ENCODE results near the gene TDP1. TPM values are rescaled to one million over a fixed set of nuclear protein-coding genes. Genes with fewer than 3 reads are reported as not detected.

TDP1 gene
- total RNA-seq, 1 donor from 2014 or later: 30.3 TPM

GRCh38 chr14:89922031-89922907 lies 33.5 kb upstream of the TDP1 start:
- H3K27ac Mint-ChIP-seq (ENCODE audit: unreplicated experiment): no peak overlapping the region
- no peaks in the 10 kb centered on the region for H3K4me1 Mint-ChIP-seq (ENCODE audit: low read depth, unreplicated experiment)
- no peak for DNase-seq
- no peak for TF ChIP-seq CTCF (IDR thresholded peaks at IDR 0.05; ENCODE audit: partially characterized antibody, unreplicated experiment)
- H3K4me3 Mint-ChIP-seq (ENCODE audit: unreplicated experiment): no peak overlapping the region
- peaks cover 2% of the 10 kb centered on the region for H3K27me3 Mint-ChIP-seq (ENCODE audit: unreplicated experiment)
- H3K36me3 Mint-ChIP-seq (ENCODE audit: unreplicated experiment): no peaks in the 10 kb centered on the region
- peaks cover 4% of the 10 kb centered on the region for H3K9me3 Mint-ChIP-seq (ENCODE audit: unreplicated experiment)

- Mint-ChIP-seq H3K27me3 (ENCODE audit: unreplicated experiment) (peaks cover 2% of the 10 kb centered on the region), H3K4me1 (ENCODE audit: low read depth, unreplicated experiment) (no peaks in the 10 kb centered on the region), H3K9me3 (ENCODE audit: unreplicated experiment) (no peaks in the 10 kb centered on the region), H3K36me3 (ENCODE audit: unreplicated experiment) (no peaks in the 10 kb centered on the region), H3K27ac (ENCODE audit: unreplicated experiment) (no peak overlapping the region), H3K4me3 (ENCODE audit: unreplicated experiment) (no peak overlapping the region)
- DNase-seq: no peak
- no peak for TF ChIP-seq CTCF (IDR thresholded peaks at IDR 0.05; ENCODE audit: partially characterized antibody, unreplicated experiment)
These were observed 31.5 kb upstream of the TDP1 start for GRCh38 chr14:89924268-89924667.

- DNase-seq: no peak
- no peak overlapping the region for H3K27ac Mint-ChIP-seq (ENCODE audit: unreplicated experiment)
- peaks cover 3% of the 10 kb centered on the region for H3K9me3 Mint-ChIP-seq (ENCODE audit: unreplicated experiment)
- TF ChIP-seq CTCF (IDR thresholded peaks at IDR 0.05; ENCODE audit: partially characterized antibody, unreplicated experiment): no peak
- H3K4me1 Mint-ChIP-seq (ENCODE audit: low read depth, unreplicated experiment): no peaks in the 10 kb centered on the region
- H3K27me3 Mint-ChIP-seq (ENCODE audit: unreplicated experiment): peaks cover 2% of the 10 kb centered on the region
- no peak overlapping the region for H3K4me3 Mint-ChIP-seq (ENCODE audit: unreplicated experiment)
- no peaks in the 10 kb centered on the region for H3K36me3 Mint-ChIP-seq (ENCODE audit: unreplicated experiment)
These were observed 29.0 kb upstream of the TDP1 start for GRCh38 chr14:89926694-89927093.

- peaks cover 3% of the 10 kb centered on the region for H3K9me3 Mint-ChIP-seq (ENCODE audit: unreplicated experiment)
- no peak for TF ChIP-seq CTCF (IDR thresholded peaks at IDR 0.05; ENCODE audit: partially characterized antibody, unreplicated experiment)
- no peak overlapping the region for H3K27ac Mint-ChIP-seq (ENCODE audit: unreplicated experiment)
- no peak overlapping the region for H3K4me3 Mint-ChIP-seq (ENCODE audit: unreplicated experiment)
- no peaks in the 10 kb centered on the region for H3K4me1 Mint-ChIP-seq (ENCODE audit: low read depth, unreplicated experiment)
- peaks cover 2% of the 10 kb centered on the region for H3K27me3 Mint-ChIP-seq (ENCODE audit: unreplicated experiment)
- no peak for DNase-seq
- H3K36me3 Mint-ChIP-seq (ENCODE audit: unreplicated experiment): no peaks in the 10 kb centered on the region
These were observed 28.4 kb upstream of the TDP1 start for GRCh38 chr14:89927186-89927865.

GRCh38 chr14:89933002-89933401 lies 22.7 kb upstream of the TDP1 start:
- peaks cover 5% of the 10 kb centered on the region for H3K4me1 Mint-ChIP-seq (ENCODE audit: low read depth, unreplicated experiment)
- H3K27ac Mint-ChIP-seq (ENCODE audit: unreplicated experiment): no peak overlapping the region
- no peaks in the 10 kb centered on the region for H3K36me3 Mint-ChIP-seq (ENCODE audit: unreplicated experiment)

More at GRCh38 chr14:89933002-89933401, 22.7 kb upstream of the TDP1 start:
- peaks cover 3% of the 10 kb centered on the region for H3K9me3 Mint-ChIP-seq (ENCODE audit: unreplicated experiment)
- no peaks in the 10 kb centered on the region for H3K27me3 Mint-ChIP-seq (ENCODE audit: unreplicated experiment)
- DNase-seq: no peak
- no peak for TF ChIP-seq CTCF (IDR thresholded peaks at IDR 0.05; ENCODE audit: partially characterized antibody, unreplicated experiment)
- no peak overlapping the region for H3K4me3 Mint-ChIP-seq (ENCODE audit: unreplicated experiment)
